GM23338 (cell line): Measurements from ENCODE around the gene DNMT1. TPM values are rescaled to one million over a fixed set of nuclear protein-coding genes. Genes with fewer than 3 reads are reported as not detected.

Experiments used
- ATAC-seq: fragments of 200-7000 bp; cut with Tn5 transposase; 3 replicates; pipeline ENCODE4 v1.9.1; 2020
- DNase-seq: peaks from one replicate; pipeline ENCODE4 v3.0.0-alpha.2; 2015; ENCODE audit warnings: low spot score
- H2AFZ ChIP-seq: fragments of 200-600 bp; sonication (generic); 2 replicates; pipeline ENCODE4 v1.8.0; 2016; ENCODE audit warnings: antibody characterized with exemption, mild to moderate bottlenecking, moderate library complexity
- H3F3A ChIP-seq: fragments of 200-600 bp; sonication (generic); replicated peaks from 2 replicates; pipeline ENCODE4 v1.8.0; 2017; ENCODE audit warnings: antibody characterized with exemption, mixed run types, low read depth
- H3K27ac ChIP-seq: fragments of 200-600 bp; sonication (generic); 2 replicates; pipeline ENCODE4 v1.6.1; 2016; ENCODE audit warnings: low read depth
- H3K27me3 ChIP-seq: fragments of 200-600 bp; sonication (generic); 2 replicates; pipeline ENCODE4 v1.8.0; 2016; ENCODE audit warnings: mild to moderate bottlenecking, mixed run types, moderate library complexity; ENCODE audit not compliant: insufficient read depth
- H3K36me3 ChIP-seq: fragments of 200-600 bp; sonication (generic); 2 replicates; pipeline ENCODE4 v1.8.0; 2016; ENCODE audit warnings: mild to moderate bottlenecking; ENCODE audit not compliant: insufficient read depth
- H3K4me1 ChIP-seq: fragments of 200-600 bp; sonication (generic); 2 replicates; pipeline ENCODE4 v1.8.0; 2016; ENCODE audit warnings: mild to moderate bottlenecking, moderate library complexity; ENCODE audit not compliant: insufficient read depth
- H3K4me2 ChIP-seq: fragments of 200-600 bp; sonication (generic); 2 replicates; pipeline ENCODE4 v1.7.1; 2017; ENCODE audit warnings: mixed run types
- H3K4me3 ChIP-seq: fragments of 200-600 bp; sonication (generic); 2 replicates; pipeline ENCODE4 v1.6.1; 2016; ENCODE audit warnings: mixed run types
- H3K79me2 ChIP-seq: fragments of 200-600 bp; sonication (generic); replicated peaks from 2 replicates; pipeline ENCODE4 v1.8.0; 2017; ENCODE audit warnings: mild to moderate bottlenecking; ENCODE audit not compliant: insufficient read depth
- H3K9me2 ChIP-seq: fragments of 200-600 bp; sonication (generic); 2 replicates; pipeline ENCODE4 v1.8.0; 2017; ENCODE audit not compliant: insufficient read depth
- H4K20me1 ChIP-seq: fragments of 200-600 bp; sonication (generic); replicated peaks from 2 replicates; pipeline ENCODE4 v1.8.0; 2017; ENCODE audit warnings: mild to moderate bottlenecking; ENCODE audit not compliant: insufficient read depth
- H3K27ac Mint-ChIP-seq: 2 replicates; pipeline ENCODE4 v1.8.0; 2020; ENCODE audit warnings: inconsistent platforms, mild to moderate bottlenecking, moderate library complexity, mixed read lengths
- H3K27me3 Mint-ChIP-seq: 3 replicates; pipeline ENCODE4 v1.8.0; 2022; ENCODE audit warnings: low read depth, mild to moderate bottlenecking, moderate library complexity, mixed read lengths, inconsistent platforms; ENCODE audit not compliant: insufficient read depth, poor library complexity
- H3K36me3 Mint-ChIP-seq: 3 replicates; pipeline ENCODE4 v1.8.0; 2021; ENCODE audit warnings: low read depth, mild to moderate bottlenecking, inconsistent platforms, moderate library complexity, mixed read lengths
- H3K4me1 Mint-ChIP-seq: 3 replicates; pipeline ENCODE4 v1.8.0; 2020; ENCODE audit warnings: mild to moderate bottlenecking, inconsistent platforms, mixed read lengths
- H3K4me3 Mint-ChIP-seq: 3 replicates; pipeline ENCODE4 v1.8.0; 2021; ENCODE audit warnings: moderate library complexity, mild to moderate bottlenecking, inconsistent platforms, mixed read lengths
- H3K9me3 Mint-ChIP-seq: 3 replicates; pipeline ENCODE4 v1.8.0; 2020; ENCODE audit warnings: moderate library complexity, mild to moderate bottlenecking, inconsistent platforms, mixed read lengths
- CREB1 ChIP-seq: fragments of 250-450 bp; sonication (Bioruptor Pico); IDR thresholded peaks from 2 replicates; pipeline ENCODE4 v1.5.0; 2020; ENCODE audit warnings: low read depth, mild to moderate bottlenecking, moderate library complexity
- ETS1 ChIP-seq: IDR thresholded peaks from 2 replicates; pipeline ENCODE4 v1.6.1; 2016; ENCODE audit warnings: antibody characterized with exemption
- EZH2 ChIP-seq: fragments of 200-600 bp; sonication (generic); IDR thresholded peaks from one replicate; pipeline ENCODE4 v1.8.0; 2017; ENCODE audit warnings: antibody characterized with exemption, mild to moderate bottlenecking, low read depth; ENCODE audit not compliant: unreplicated experiment
- EZH2phosphoT487 ChIP-seq: fragments of 200-600 bp; sonication (generic); IDR thresholded peaks from one replicate; pipeline ENCODE4 v1.8.1; 2018; ENCODE audit warnings: antibody characterized with exemption; ENCODE audit not compliant: unreplicated experiment
- JUNB ChIP-seq: IDR thresholded peaks from one replicate; pipeline ENCODE4 v1.6.1; 2016; ENCODE audit warnings: antibody characterized with exemption; ENCODE audit not compliant: unreplicated experiment
- NANOG ChIP-seq: IDR thresholded peaks from 2 replicates; pipeline ENCODE4 v1.6.1; 2016; ENCODE audit warnings: antibody characterized with exemption, borderline replicate concordance
- POLR2AphosphoS5 ChIP-seq: IDR thresholded peaks from 2 replicates; pipeline ENCODE4 v1.6.1; 2016; ENCODE audit warnings: antibody characterized with exemption, low read depth
- REST ChIP-seq: IDR thresholded peaks from one replicate; pipeline ENCODE4 v1.6.1; 2018; ENCODE audit warnings: antibody characterized with exemption; ENCODE audit not compliant: unreplicated experiment
- ZNF114 ChIP-seq: fragments of 250-450 bp; sonication (Bioruptor Pico); IDR thresholded peaks from 2 replicates; pipeline ENCODE4 v1.5.0; 2020; ENCODE audit warnings: mild to moderate bottlenecking, moderate library complexity
- ZNF331 ChIP-seq: fragments of 250-450 bp; sonication (Bioruptor Pico); IDR thresholded peaks from 2 replicates; pipeline ENCODE4 v1.5.0; 2020; ENCODE audit warnings: low read depth, mild to moderate bottlenecking, moderate library complexity
- polyA plus RNA-seq: library from polyadenylated mRNA; unstranded; fragments of >200 nt; fragmentation: Nextera tagmentation; extraction: Ambion mirVana; gene quantifications from 2 replicates; pipeline ENCODE4 v1.2.1, GENCODE V29; 2016
- total RNA-seq: library from RNA; depleted of rRNA; stranded (reverse); fragments of >200 nt; shearing (Covaris generic); gene quantifications from 2 replicates; pipeline ENCODE4 v1.2.3, GENCODE V29; 2014

Gene DNMT1
- total and polyA plus RNA-seq, 2 experiments from 2014 or later, result 238 to 589 TPM

GRCh38 chr19:10144361-10144760, 50.4 kb downstream of the DNMT1 start:
- Mint-ChIP-seq H3K36me3 (peaks cover 94% of the 10 kb centered on the region), H3K4me3 (no peak overlapping the region), H3K4me1 (no peaks in the 10 kb centered on the region), H3K27ac (no peak overlapping the region), H3K9me3 (no peaks in the 10 kb centered on the region; the same call in 2 of the 3 replicates), H3K27me3 (peaks cover 4% of the 10 kb centered on the region)
- Histone ChIP-seq H3K79me2 (no peaks in the 10 kb centered on the region), H3K4me3 (no peak overlapping the region), H3K9me2 (no peaks in the 10 kb centered on the region), H3K27ac (no peak overlapping the region), H3K4me2 (no peak overlapping the region), H3F3A (peaks cover 3% of the 10 kb centered on the region; the same call in 1 of the 2 replicates), H3K36me3 (peaks cover 64% of the 10 kb centered on the region), H3K4me1 (no peaks in the 10 kb centered on the region), H4K20me1 (peaks cover 20% of the 10 kb centered on the region), H2AFZ (no peak overlapping the region), H3K27me3 (no peaks in the 10 kb centered on the region)
- no peak for ATAC-seq
- no peak for TF ChIP-seq JUNB
- TF ChIP-seq ETS1, result no peak
- no peak for TF ChIP-seq EZH2phosphoT487
- no peak for TF ChIP-seq ZNF114 (CRISPR knock-in tag)
- TF ChIP-seq ZNF331 (CRISPR knock-in tag), result no peak
- no peak for TF ChIP-seq NANOG
- DNase-seq, result no peak

- Histone ChIP-seq H3F3A (peaks cover 3% of the 10 kb centered on the region; the same call in 1 of the 2 replicates), H3K4me3 (no peak overlapping the region), H3K4me2 (no peak overlapping the region), H3K27me3 (no peaks in the 10 kb centered on the region), H3K79me2 (no peaks in the 10 kb centered on the region), H4K20me1 (peaks cover 20% of the 10 kb centered on the region), H3K4me1 (no peaks in the 10 kb centered on the region), H3K36me3 (peaks cover 65% of the 10 kb centered on the region), H2AFZ (no peak overlapping the region), H3K9me2 (no peaks in the 10 kb centered on the region), H3K27ac (no peak overlapping the region)
- H3K27ac Mint-ChIP-seq, result no peak overlapping the region
- ATAC-seq, result no peak
- no peaks in the 10 kb centered on the region for H3K4me1 Mint-ChIP-seq
- no peak for DNase-seq
- H3K9me3 Mint-ChIP-seq, result no peaks in the 10 kb centered on the region; the same call in 2 of the 3 replicates
- peaks cover 95% of the 10 kb centered on the region for H3K36me3 Mint-ChIP-seq
- H3K4me3 Mint-ChIP-seq, result no peak overlapping the region
- H3K27me3 Mint-ChIP-seq, result peaks cover 4% of the 10 kb centered on the region
- TF ChIP-seq REST (no peak), CREB1 (CRISPR knock-in tag) (no peak), NANOG (no peak), ETS1 (no peak), EZH2 (no peak), EZH2phosphoT487 (no peak), ZNF114 (CRISPR knock-in tag) (no peak), ZNF331 (CRISPR knock-in tag) (no peak), POLR2AphosphoS5 (no peak)
Measured at GRCh38 chr19:10143681-10144080, 51.1 kb downstream of the DNMT1 start.
